Measurements from ENCODE around the gene ACRV1.
"Not testable (repeated sequence)": the region's sequence is repeated elsewhere in the genome, so short reads cannot be mapped to it uniquely, and the experiment has no call there.

Gene ACRV1, protein sequence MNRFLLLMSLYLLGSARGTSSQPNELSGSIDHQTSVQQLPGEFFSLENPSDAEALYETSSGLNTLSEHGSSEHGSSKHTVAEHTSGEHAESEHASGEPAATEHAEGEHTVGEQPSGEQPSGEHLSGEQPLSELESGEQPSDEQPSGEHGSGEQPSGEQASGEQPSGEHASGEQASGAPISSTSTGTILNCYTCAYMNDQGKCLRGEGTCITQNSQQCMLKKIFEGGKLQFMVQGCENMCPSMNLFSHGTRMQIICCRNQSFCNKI

DNA sequence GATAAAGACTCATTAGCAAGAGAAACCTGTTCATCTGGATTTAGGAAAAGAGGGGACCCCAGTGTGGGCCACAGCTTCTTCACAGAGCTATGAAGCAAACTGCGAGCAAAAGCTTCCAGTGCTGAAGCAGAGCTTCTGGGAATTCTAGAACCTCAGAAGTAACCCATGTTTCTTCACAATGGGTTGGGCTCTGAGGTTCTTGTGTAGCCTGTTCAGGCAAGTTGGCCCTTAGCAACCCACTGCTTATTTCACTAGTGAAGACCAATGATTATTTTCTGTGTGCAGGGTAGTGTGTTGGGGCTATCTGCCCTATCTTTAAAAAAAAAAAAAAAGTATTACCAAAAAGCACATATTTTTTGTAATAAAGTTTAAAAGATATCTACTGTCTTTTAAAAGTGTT lies at the start of gene ACRV1:
ACRV1 (minus strand) TSS at position 101 of the 400 bp plus-strand sequence; CDS start at position 34, 67 bp downstream.
- no peak for DNase-seq

DNA sequence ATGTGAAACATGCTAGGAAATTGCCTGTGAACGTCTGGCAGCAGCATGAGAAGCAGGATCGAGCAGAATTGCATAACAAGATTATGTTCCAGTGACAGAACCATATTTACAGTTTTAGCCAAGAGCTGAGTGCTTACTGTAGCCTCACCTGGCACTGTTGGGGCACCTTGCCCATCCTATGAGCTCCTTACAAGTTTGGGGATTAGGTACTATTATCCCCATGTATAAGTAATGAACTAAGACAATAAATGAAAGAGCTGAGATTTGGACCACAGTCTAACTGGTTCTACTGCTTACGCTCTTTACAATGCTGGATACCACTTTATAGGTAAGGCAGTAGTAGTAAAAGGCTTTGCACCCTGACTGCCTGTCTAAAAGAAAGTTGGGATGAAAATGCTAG lies 48.3 kb upstream of the ACRV1 start:
- DNase-seq: no peak

DNA sequence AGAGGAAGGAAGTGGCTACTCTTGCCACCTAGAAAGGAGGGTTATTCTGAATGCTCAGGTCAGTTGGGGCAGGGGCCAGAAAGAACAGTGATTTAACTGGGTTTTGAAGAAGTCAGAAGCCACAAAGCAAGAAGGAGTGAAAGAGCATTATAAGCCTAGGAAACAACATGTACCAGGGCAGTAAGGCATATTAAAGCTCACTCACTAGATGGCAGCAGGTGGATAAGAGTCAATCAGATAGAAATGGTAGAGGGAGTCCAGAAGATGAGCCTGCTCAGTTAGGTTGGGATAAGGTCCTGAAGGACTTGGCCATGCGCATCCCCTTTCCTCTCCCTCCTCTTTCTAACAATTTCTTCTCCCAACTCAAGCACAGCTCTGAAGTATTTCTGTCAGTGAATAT lies 43.5 kb upstream of the ACRV1 start:
- no peak for DNase-seq

DNA sequence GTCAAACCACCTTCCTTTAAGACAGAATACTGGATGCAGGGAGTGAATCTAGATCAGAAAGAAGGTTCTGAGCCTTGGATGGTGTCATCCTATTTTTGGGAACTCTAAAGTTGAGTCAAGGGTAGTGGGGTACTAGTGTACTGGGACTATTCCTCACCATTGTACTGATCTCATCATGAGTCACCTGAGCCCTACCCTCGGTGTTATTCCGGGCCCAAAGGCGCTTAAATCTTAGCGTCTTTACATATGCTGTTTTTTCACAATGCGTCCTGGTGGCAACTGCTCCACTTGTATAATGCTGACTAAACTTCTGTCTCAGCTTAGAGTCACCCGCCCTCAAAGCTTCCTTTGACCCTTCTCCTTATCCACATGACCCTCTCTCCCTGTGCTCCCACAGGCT lies 40.1 kb upstream of the ACRV1 start:
- DNase-seq: no peak

DNA sequence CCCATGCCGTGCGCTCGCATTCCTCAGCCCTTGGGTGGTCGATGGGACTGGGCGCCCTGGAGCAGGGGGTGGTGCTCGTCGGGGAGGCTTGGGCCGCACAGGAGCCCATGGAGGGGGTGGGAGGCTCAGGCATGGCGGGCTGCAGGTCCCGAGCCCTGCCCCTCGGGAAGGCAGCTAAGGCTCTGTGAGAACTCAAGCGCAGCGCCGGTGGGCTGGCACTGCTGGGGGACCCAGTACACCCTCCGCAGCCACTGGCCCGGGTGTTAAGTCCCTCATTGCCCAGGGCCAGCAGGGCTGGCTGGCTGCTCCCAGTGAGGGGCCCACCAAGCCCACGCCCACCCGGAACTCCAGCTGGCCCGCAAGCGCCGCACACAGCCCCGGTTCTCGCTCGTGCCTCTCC lies 24.0 kb upstream of the ACRV1 start:
- not testable (repeated sequence) for DNase-seq

DNA sequence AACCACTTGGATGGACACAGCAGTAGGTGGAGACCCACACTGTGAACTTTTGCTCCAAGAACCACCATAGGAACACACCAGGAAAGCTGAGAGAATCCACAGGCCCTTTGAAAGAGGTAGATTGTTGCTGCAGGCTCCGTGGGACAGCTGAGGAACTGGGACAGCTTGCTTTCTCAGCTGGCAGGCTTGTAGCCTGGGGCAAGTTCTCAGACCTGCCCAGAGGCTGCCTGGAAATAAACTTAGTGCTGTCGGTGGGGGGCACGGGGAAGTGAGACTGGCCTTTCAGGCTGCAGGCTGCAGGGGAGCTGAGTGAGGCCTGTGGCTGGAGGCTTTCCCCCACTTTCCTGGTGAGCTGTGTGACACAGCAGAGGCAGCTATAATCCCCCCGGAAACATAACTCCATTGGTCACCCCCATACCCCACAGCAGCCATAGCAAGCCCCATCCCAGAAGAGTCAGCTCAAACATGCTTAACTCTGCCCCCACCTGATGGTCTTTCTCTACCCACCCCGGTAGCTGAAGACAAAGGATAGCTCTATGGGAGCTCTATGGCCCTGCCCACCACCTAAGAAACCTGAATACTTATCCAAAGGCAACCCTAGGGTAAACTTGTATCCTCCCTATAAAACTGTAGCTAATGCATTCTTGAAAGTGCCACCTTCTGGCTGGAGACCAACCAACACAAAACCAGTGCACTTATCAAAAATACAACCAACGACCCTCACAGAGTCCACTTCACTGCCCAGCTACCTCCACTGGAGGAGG lies 21.4 kb upstream of the ACRV1 start:
- no peak for DNase-seq

DNA sequence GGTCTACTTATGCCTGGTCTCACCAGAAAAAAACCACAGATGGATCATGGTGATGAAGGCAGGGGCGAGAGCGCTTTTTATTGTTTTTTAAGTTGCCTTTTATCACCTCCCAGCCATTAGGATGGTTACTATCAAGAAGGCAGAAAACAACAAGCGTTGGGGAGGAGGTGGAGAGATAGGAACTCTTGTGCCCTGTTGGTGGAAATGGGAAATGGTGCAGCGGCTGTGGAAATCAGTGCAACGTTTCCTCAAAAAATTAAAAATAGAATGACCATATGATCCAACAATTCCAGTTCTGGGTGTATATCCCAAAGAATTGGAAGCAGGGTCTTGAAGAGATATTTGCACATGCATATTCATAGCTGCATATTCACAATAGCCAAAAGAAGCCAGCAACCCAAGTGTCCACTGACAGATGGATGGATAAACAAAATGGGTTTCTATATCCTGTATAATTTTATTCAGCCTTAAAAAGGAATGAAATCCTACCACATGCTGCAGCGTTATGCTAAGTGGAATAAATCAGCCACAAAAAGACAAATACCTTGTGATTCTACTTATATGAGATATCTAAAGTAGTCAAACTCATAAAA lies 20.5 kb upstream of the ACRV1 start:
- no peak for DNase-seq

DNA sequence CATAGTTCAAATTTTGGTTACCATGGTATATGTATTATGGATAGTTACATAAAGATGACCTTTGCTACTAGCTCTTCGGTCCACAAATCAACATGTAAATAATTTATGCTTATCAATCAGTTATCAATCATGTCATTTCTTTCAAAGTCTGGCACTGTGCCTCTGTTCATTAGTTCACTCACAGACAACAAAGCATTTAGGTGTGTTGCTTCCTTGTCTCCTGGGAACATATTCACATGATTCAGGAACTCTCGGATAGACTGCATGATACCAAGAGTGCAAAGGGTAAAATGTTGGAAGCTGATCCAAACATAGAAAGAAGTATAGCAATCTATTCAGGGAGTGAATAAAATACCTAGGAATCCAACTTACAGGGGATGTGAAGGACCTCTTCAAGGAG lies 14.3 kb upstream of the ACRV1 start:
- no peak for DNase-seq

DNA sequence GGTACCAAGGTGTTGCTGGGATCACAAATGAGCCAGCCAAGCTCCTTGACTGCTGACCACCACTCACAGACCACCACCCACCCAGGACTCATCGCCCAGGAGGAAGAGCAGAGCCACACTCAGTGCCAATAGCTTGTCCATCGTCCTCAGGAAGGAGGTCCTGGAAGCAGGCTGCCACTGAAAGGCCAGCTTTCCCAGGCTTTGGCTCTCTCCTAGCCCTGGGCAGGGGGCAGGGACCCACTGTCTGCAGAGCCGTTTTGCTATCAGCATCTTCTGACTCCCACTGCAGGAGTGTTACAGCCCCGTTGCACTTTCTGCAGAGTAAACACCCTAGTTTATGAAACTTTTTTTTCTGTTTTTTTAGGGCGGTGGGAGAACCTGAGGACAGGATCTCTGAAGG lies 12.2 kb upstream of the ACRV1 start:
- no peak for DNase-seq

DNA sequence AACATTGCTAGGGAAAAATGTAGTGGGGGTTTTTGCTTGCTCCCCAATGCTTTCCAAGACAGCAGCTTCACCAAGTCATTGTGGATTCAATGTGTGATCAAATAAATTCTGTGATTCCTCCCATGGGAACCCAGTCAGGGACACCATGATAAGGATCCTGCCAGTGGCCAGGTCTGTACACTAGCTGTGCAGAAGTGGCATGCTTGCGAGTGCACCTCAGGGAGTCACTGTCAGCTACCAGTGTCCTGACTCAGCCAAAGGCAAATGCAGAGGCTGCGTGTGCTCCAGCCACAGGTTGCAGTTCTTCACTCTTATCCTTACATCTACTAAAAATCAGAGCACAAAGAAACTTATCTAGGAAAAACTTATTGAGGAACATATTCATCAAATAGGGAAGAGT lies 9.4 kb upstream of the ACRV1 start:
- DNase-seq: no peak

DNA sequence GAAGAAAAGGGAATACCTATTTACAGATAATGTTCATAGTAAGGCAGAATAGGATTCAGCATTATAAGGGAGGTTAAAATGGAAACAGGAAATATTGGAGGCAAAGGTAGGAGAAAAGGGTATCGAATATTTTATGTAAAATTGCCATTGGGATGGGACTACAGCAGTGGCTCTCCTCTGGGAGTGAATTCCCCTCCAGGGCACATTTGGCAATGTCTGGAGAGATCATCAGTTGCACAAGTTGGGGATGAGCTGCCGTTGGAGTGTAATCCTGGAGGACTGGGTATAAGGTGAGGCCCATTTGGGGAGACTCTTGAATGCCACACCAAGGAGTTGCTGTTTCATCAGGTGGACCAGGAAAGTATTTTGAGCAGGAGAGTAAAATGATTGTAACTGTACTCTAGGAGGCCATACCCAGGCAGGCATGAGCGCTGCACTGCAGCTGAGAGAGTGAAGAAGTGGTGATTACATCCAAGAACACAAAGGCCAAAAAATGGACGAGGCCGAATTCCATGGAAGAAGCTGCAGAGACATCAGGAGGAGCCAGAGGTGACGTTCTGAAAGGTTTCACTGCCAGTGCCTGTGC lies 8.7 kb upstream of the ACRV1 start:
- DNase-seq: no peak

DNA sequence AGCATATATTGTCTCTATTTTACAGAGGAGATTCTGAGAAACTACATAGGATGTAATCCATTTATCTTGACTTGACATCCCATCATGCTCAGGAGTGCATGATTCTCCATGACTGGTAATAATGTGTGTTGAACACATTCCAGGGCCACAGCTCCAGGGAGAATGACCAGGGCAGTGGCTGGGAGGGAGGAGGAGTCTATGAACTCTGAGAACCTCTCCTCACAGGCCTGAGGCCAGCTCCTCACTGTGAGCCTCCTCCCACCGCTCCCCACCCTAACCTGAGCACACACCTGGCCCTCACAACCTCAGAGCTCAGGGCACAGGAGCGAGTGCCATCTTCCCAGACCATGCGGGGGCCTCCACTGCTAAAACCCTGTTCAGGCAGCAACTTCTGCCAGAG lies 8.0 kb upstream of the ACRV1 start:
- DNase-seq: no peak

DNA sequence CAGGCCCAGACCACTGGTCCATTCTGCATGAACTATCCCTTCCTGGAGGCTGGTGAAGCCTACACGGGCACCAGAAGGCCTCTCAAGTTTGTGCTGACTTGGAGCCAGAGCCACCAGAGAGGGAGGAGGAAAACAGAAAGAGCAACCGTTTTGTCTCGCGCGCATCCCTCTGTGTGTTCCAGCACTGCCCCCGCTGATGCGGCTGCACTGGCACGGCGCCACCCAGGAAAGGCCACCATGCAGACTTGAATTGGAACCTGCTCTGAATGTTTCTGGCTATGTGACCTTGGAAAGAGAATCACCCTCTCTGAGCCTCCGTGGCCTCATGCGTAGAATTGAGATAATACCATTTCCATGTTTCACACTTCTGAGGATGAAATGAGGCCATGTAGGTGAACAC lies 7.4 kb upstream of the ACRV1 start:
- no peak for DNase-seq

DNA sequence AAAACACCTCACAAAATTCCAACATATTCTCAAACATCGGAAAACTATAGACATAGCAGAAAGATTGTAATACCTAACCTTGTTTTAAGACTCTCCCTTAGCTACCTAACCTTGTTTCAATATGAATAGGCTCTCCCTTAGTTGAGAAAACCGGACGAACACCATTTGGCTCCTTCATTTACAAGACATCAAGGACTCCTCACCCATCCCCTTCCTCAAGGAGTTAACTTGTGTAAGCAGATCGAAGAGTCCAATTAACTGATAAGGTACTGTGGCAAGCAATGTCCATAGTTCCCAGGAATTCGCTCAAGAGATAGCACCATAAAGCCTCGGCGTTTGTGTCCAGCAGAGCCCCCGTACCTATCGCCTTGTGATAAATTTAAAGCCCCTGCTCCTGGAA lies 4.6 kb upstream of the ACRV1 start:
- no peak for DNase-seq

DNA sequence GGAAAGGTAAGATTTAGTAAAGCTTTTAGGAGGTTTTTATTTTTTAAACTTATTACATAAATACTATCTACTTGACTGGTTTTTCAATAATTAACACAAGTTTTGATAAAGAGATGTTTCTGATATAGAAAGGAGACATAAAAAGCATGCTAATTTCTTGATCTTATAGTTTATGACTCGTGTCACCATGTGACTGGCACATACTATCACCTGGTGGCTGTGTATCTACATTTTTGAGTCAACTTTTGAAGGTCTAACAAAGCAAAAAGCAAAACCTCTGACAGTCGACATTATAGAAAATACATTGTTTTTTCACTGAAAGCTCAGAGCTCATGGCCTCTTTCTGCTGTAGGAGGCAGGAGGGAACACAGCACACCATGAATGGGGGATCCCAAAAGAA lies 810 bp downstream of the ACRV1 start:
- no peak for DNase-seq

DNA sequence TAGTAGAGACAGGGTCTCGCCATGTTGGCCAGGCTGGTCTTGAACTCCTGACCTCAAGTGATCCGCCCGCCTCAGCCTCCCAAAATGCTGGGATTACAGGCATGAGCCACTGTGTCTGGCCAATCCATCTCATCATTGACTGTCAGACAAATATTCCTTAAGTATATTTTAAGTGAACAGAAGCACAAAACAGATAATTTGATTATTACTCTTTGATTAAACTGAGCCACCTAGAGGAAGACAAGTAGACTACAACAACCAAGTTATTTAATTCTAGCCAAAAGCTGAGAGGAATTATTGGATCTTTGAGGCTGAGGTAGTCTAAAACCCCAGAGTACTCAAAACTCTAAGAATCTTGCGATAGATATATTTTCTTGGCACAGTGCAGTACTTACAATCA lies 1.2 kb downstream of the ACRV1 start:
- no peak for DNase-seq

DNA sequence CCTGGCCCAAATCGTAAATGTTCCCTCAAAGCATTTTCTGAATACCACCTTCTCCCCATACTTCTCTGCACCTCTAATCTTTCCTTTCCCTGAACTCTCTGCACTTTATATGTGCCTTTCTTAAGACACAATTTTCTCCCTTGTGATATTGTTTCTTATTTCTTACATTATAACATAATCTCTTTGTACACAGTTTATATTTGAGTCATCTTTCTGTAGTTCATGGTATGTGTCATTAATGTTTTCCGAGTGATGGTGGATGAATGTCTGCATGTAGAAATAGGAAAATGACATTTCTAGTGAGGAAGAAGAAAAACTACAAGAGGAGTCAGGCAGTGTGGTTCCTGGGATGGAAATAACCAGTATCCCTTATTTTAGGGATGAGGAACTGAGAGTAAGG lies 5.5 kb downstream of the ACRV1 start:
- DNase-seq: no peak

DNA sequence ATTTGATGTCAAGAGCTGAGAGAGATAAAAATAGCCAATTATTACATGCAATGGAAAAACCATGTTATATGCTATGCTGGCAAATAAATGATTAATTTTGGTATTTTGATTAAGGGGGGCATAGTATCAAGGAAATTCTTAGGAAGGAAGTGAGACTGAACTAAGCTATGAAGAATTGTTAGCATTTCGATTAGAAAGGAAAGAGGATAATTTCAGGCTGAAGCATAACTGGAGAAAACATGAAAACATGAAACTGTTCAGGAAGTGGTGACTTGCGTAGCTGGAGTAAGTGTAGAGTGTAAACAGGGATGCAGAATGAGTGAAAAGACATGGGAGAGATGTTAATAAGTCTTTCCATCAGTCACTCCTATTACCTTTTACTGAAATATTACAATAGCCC lies 6.4 kb downstream of the ACRV1 start:
- DNase-seq: no peak

DNA sequence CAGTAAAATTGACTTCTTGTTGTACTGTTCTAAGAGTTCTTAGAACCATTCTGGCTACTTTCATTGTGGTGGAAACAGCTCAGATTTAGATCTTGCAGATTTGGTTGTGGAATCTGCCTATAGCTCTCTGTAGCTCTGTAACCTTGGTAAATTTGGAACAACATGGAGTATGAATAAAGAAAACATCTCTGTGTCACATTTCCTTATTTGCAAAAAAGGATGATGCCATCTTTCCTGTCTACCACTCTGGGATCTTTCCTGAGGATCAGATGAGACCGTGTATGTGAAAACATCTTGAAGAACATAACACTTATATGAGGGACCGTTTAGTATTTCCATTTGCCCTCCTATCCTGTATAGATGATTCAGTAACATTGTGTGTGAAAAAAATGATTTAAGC lies 9.1 kb downstream of the ACRV1 start:
- no peak for DNase-seq

DNA sequence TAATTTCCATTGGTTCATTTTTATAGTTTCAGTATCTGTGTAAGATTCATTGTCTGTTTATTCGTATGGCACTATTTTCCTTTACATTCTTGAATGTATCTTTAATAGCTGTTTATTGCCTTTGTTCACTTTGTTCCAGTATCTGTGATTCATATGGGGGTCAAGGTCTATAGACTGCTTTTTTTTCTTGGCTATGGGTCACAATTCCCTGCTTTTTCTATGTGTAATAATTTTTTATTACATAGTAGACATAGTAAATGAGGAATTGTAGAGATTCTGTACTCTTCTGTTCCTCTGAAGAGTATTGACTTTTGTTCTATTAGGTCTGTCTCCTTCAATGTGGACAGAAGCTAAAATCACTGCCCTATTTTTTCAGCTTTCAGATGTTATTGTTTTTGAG lies 10.5 kb downstream of the ACRV1 start:
- no peak for DNase-seq

DNA sequence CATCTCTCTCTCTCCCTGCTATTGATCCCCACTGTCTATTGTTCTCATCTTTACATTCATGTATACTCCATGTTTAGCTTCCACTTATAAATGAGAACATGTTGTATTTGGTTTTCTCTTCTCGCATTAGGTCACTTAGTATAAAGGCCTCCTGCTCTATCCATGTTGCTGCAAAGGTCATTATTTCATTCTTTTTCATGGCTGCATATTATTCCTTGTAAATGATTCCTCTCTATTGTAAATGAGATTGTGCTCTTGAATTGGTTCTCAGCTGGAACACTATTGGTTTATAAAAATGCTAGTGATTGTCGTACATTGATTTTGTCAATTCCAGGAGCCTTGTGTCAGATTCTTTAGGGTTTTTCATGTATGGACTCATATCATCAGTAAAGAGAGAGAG lies 13.5 kb downstream of the ACRV1 start:
- no peak for DNase-seq

DNA sequence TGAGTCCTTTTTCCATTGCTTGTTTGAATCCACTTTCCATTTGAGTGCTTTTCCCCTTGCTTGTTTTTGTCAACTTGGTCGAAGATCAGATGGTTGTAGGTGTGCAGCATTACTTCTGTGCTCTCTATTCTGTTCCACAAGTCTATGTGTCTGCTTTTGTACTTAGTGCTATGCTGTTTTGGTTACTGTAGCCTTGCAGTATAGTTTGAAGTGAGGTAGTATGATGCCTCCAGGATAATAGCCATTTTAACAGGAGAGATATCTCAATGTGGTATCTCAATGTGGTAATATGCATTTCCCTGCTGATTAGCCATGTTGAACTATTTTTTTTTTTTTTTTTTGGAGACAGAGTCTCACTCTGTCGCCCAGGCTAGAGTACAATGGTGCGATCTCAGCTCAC lies 16.7 kb downstream of the ACRV1 start:
- no peak for DNase-seq

DNA sequence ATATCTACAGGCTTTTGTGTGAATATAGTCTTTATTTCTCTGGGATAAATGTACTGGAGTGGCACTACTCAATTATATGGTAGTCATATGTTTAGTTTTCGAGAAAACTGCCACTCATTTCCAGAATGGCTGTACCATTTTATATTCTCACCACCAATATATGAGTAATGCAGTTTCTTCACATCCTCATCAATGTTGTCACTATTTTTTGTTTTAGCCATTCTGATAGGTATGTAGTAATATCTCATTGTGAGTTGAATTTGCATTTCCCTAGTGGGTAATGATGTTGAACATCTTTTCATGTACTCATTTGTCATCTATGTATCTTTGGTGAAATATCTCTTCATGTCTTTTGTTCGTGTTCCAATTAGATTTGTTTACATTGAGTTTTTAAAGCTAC lies 18.0 kb downstream of the ACRV1 start:
- peak; percentile 6 for DNase-seq
